H9 (cell line): Measurements from ENCODE around the gene RBM33. TPM values are rescaled to one million over a fixed set of nuclear protein-coding genes. Genes with fewer than 3 reads are reported as not detected.

Experiments used
- DNase-seq: peaks from one replicate; pipeline ENCODE4 v3.0.0-alpha.2; 2017
- H2AFZ ChIP-seq: one replicate; pipeline ENCODE4 v1.6.1; 2013; ENCODE audit warnings: mild to moderate bottlenecking, low read length, control low read depth, moderate library complexity
- H2AK5ac ChIP-seq: 2 replicates; pipeline ENCODE4 v1.6.1; 2013; ENCODE audit warnings: low read length, control low read depth, mixed read lengths; ENCODE audit not compliant: insufficient read length
- H2BK120ac ChIP-seq: one replicate; pipeline ENCODE4 v1.6.1; 2013; ENCODE audit warnings: low read depth, mild to moderate bottlenecking, low read length, control low read depth, inconsistent platforms; ENCODE audit not compliant: poor library complexity, severe bottlenecking
- H2BK12ac ChIP-seq: 2 replicates; pipeline ENCODE4 v1.6.1; 2013; ENCODE audit warnings: low read length, control low read depth, mixed read lengths, low read depth; ENCODE audit not compliant: insufficient read length
- H2BK15ac ChIP-seq: 2 replicates; pipeline ENCODE4 v1.6.1; 2013; ENCODE audit warnings: low read depth, low read length, control low read depth
- H2BK20ac ChIP-seq: one replicate; pipeline ENCODE4 v1.6.1; 2013; ENCODE audit warnings: low read depth, mild to moderate bottlenecking, low read length, control low read depth, inconsistent platforms; ENCODE audit not compliant: poor library complexity, severe bottlenecking
- H2BK5ac ChIP-seq: 2 replicates; pipeline ENCODE4 v1.6.1; 2013; ENCODE audit warnings: low read length, control low read depth, mixed read lengths; ENCODE audit not compliant: insufficient read length
- H3K14ac ChIP-seq: 2 replicates; pipeline ENCODE4 v1.6.1; 2013; ENCODE audit warnings: low read length, control low read depth; ENCODE audit not compliant: insufficient read depth
- H3K18ac ChIP-seq: 2 replicates; pipeline ENCODE4 v1.6.1; 2013; ENCODE audit warnings: low read depth, mild to moderate bottlenecking, mixed read lengths, low read length, control low read depth; ENCODE audit not compliant: insufficient read length
- H3K23ac ChIP-seq: 2 replicates; pipeline ENCODE4 v1.6.1; 2013; ENCODE audit warnings: low read length, control low read depth, mixed read lengths, low read depth; ENCODE audit not compliant: insufficient read length
- H3K23me2 ChIP-seq: 2 replicates; pipeline ENCODE4 v1.6.1; 2013; ENCODE audit warnings: low read depth, mild to moderate bottlenecking, mixed read lengths, low read length, control low read depth; ENCODE audit not compliant: insufficient read length, poor library complexity, severe bottlenecking
- H3K27ac ChIP-seq: 2 replicates; pipeline ENCODE4 v1.5.1; 2013; ENCODE audit warnings: low read length, control low read depth, mixed read lengths, low read depth; ENCODE audit not compliant: insufficient read length
- H3K27me3 ChIP-seq: 2 replicates; pipeline ENCODE4 v1.6.1; 2013; ENCODE audit warnings: low read length, control low read depth, inconsistent platforms; ENCODE audit not compliant: insufficient read depth
- H3K4ac ChIP-seq: 2 replicates; pipeline ENCODE4 v1.6.1; 2013; ENCODE audit warnings: low read depth, mild to moderate bottlenecking, control low read depth, inconsistent platforms, low read length, moderate library complexity
- H3K4me1 ChIP-seq: 2 replicates; pipeline ENCODE4 v1.6.1; 2013; ENCODE audit warnings: low read length, control low read depth, inconsistent platforms; ENCODE audit not compliant: insufficient read depth
- H3K4me2 ChIP-seq: 2 replicates; pipeline ENCODE4 v1.6.1; 2013; ENCODE audit warnings: low read length, control low read depth, mixed read lengths; ENCODE audit not compliant: insufficient read length, insufficient read depth
- H3K56ac ChIP-seq: 2 replicates; pipeline ENCODE4 v1.6.1; 2013; ENCODE audit warnings: low read depth, mild to moderate bottlenecking, mixed read lengths, low read length, control low read depth; ENCODE audit not compliant: insufficient read length
- H3K79me1 ChIP-seq: 2 replicates; pipeline ENCODE4 v1.6.1; 2013; ENCODE audit warnings: low read depth, mild to moderate bottlenecking, moderate library complexity, low read length, control low read depth, inconsistent platforms; ENCODE audit not compliant: insufficient read depth, poor library complexity, severe bottlenecking
- H3K79me2 ChIP-seq: 2 replicates; pipeline ENCODE4 v1.6.1; 2013; ENCODE audit warnings: low read length, control low read depth, inconsistent platforms; ENCODE audit not compliant: insufficient read depth
- H3K9ac ChIP-seq: 2 replicates; pipeline ENCODE4 v1.6.1; 2013; ENCODE audit warnings: low read length, control low read depth, mixed read lengths; ENCODE audit not compliant: insufficient read length; ENCODE audit errors: extremely low read depth
- H3K9me3 ChIP-seq: one replicate; pipeline ENCODE4 v1.6.1; 2013; ENCODE audit warnings: low read depth, low read length, inconsistent platforms; ENCODE audit not compliant: control insufficient read depth
- H3T11ph ChIP-seq: one replicate; pipeline ENCODE4 v1.6.1; 2013; ENCODE audit warnings: mild to moderate bottlenecking, low read length, control low read depth, inconsistent platforms
- H4K20me1 ChIP-seq: one replicate; pipeline ENCODE4 v1.6.1; 2013; ENCODE audit not compliant: control insufficient read depth, insufficient read length, insufficient read depth
- H4K5ac ChIP-seq: 2 replicates; pipeline ENCODE4 v1.6.1; 2013; ENCODE audit warnings: low read depth, mild to moderate bottlenecking, mixed read lengths, low read length, control low read depth; ENCODE audit not compliant: insufficient read length
- H4K8ac ChIP-seq: replicated peaks from 2 replicates; pipeline ENCODE4 v1.6.1; 2013; ENCODE audit warnings: low read length, control low read depth, mixed read lengths, low read depth; ENCODE audit not compliant: insufficient read length
- H4K91ac ChIP-seq: 2 replicates; pipeline ENCODE4 v1.6.1; 2013; ENCODE audit warnings: low read depth, mild to moderate bottlenecking, moderate library complexity, mixed read lengths, low read length, control low read depth; ENCODE audit not compliant: insufficient read length
- H3K27ac Mint-ChIP-seq, 3 experiments: 2 replicates in 2 of 3; 3 replicates in 1 of 3; pipeline ENCODE4 v1.8.0; 2020 to 2021; ENCODE audit warnings: mixed read lengths in 3 of 3, mild to moderate bottlenecking in 1 of 3, moderate library complexity in 1 of 3
- H3K27me3 Mint-ChIP-seq: 2 replicates; pipeline ENCODE4 v1.8.0; 2021; ENCODE audit warnings: low read depth, mild to moderate bottlenecking, moderate library complexity, mixed read lengths
- H3K36me3 Mint-ChIP-seq, 3 experiments: 2 replicates in 2 of 3; 3 replicates in 1 of 3; pipeline ENCODE4 v1.8.0; 2020 to 2021; ENCODE audit warnings: low read depth in 3 of 3, mixed read lengths in 3 of 3; ENCODE audit not compliant: insufficient read depth in 1 of 3
- H3K4me1 Mint-ChIP-seq, 2 experiments: 2 replicates each; pipeline ENCODE4 v1.8.0; 2020; ENCODE audit warnings: mixed read lengths in 2 of 2
- H3K4me3 Mint-ChIP-seq, 2 experiments: 2 replicates in 1 of 2; 3 replicates in 1 of 2; pipeline ENCODE4 v1.8.0; 2020 to 2021; ENCODE audit warnings: mild to moderate bottlenecking in 2 of 2, mixed read lengths in 2 of 2, moderate library complexity in 1 of 2
- H3K9me3 Mint-ChIP-seq, 2 experiments: 2 replicates in 1 of 2; 3 replicates in 1 of 2; pipeline ENCODE4 v1.8.0; 2020; ENCODE audit warnings: mild to moderate bottlenecking in 2 of 2, mixed read lengths in 2 of 2, moderate library complexity in 1 of 2
- WGBS: extraction: QIAGEN DNeasy Blood & Tissue Kit; methylation state at CpG from one replicate; pipeline ENCODE4 v1.1.7; 2013; ENCODE audit warnings: missing lambda C conversion rate, low lambda C conversion rate, mixed read lengths; ENCODE audit not compliant: insufficient read length; ENCODE audit errors: extremely low coverage; 5-methylcytosine and 5-hydroxymethylcytosine counted together
- total RNA-seq: library from RNA; stranded (reverse); gene quantifications from 2 replicates; pipeline ENCODE4 v1.2.1, GENCODE V29; 2021
- TF ChIP-seq, protein P1 (sequence below): fragments of 200-600 bp; sonication (generic); conservative IDR thresholded peaks from 3 replicates; pipeline ENCODE4 v1.8.0; 2021; ENCODE audit warnings: antibody characterized with exemption, mild to moderate bottlenecking

RBM33 gene
- total RNA-seq, 1 experiment from 2014 or later = 71.3 TPM

DNA sequence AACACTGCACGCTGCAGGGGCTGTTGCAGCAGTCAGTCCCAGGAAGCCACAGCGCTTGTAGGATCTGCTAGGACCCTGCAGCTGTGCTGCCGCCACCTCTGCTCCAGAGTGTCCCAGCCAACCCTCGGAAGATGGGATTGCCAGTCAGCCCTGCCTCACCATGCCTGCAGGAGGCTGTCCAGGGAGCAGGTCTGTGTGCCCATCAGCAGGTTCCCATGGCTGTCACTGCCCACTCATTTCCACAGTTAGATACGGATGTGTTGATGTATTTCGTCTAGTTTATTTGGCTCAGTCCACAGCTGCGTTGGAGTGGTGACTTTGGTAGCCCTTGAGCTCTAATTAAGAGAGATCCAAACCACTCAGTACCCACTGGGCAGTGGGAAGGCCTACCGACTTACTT is 132.1 kb downstream of the RBM33 start:
- H4K91ac ChIP-seq = no peak overlapping the region
- no peak overlapping the region for H2AFZ ChIP-seq
- Mint-ChIP-seq H3K9me3 (no peaks in the 10 kb centered on the region), H3K4me1 (peaks cover 15 to 16% of the 10 kb centered on the region in 2 experiments), H3K36me3 (peaks cover 19 to 72% (median 46%) of the 10 kb centered on the region in 3 experiments; a peak in 6 of 7 replicates), H3K27ac (no peak overlapping the region; a peak in 2 of 7 replicates), H3K27me3 (no peaks in the 10 kb centered on the region; the same call in 1 of the 2 replicates), H3K4me3 (no peak overlapping the region)
- H4K20me1 ChIP-seq = no peaks in the 10 kb centered on the region
- H3K4ac ChIP-seq = no peak overlapping the region
- no peaks in the 10 kb centered on the region for H3K23me2 ChIP-seq
- H3K4me2 ChIP-seq = no peak overlapping the region
- H3K18ac ChIP-seq = no peak overlapping the region
- no peaks in the 10 kb centered on the region for H3K79me1 ChIP-seq
- no peak overlapping the region for H2BK5ac ChIP-seq
- no peak overlapping the region for H3K56ac ChIP-seq
- no peak overlapping the region for H2BK20ac ChIP-seq
- no peak overlapping the region for H2BK15ac ChIP-seq
- TF ChIP-seq, protein P1, sequence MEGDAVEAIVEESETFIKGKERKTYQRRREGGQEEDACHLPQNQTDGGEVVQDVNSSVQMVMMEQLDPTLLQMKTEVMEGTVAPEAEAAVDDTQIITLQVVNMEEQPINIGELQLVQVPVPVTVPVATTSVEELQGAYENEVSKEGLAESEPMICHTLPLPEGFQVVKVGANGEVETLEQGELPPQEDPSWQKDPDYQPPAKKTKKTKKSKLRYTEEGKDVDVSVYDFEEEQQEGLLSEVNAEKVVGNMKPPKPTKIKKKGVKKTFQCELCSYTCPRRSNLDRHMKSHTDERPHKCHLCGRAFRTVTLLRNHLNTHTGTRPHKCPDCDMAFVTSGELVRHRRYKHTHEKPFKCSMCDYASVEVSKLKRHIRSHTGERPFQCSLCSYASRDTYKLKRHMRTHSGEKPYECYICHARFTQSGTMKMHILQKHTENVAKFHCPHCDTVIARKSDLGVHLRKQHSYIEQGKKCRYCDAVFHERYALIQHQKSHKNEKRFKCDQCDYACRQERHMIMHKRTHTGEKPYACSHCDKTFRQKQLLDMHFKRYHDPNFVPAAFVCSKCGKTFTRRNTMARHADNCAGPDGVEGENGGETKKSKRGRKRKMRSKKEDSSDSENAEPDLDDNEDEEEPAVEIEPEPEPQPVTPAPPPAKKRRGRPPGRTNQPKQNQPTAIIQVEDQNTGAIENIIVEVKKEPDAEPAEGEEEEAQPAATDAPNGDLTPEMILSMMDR = no peak
- no peak overlapping the region for H3K14ac ChIP-seq
- no peaks in the 10 kb centered on the region for H3K4me1 ChIP-seq
- no peaks in the 10 kb centered on the region for H3K9me3 ChIP-seq
- WGBS = no CpG with 5 or more reads among the region's 8 CpGs
- no peaks in the 10 kb centered on the region for H3K79me2 ChIP-seq
- no peak overlapping the region for H3K27ac ChIP-seq
- H3K23ac ChIP-seq = no peak overlapping the region
- H3T11ph ChIP-seq = no peak overlapping the region
- no peak overlapping the region for H2AK5ac ChIP-seq
- no peak overlapping the region for H4K5ac ChIP-seq
- H3K9ac ChIP-seq = no peak overlapping the region
- no peaks in the 10 kb centered on the region for H3K27me3 ChIP-seq
- no peak overlapping the region for H2BK120ac ChIP-seq
- no peak for DNase-seq
- H2BK12ac ChIP-seq = no peak overlapping the region
- no peak overlapping the region for H4K8ac ChIP-seq
